Adrenal gland (tissue), 5 donors: ENCODE data around the gene MYO1E.

Experiments used
- POLR2A ChIP-seq, 2 donors: fragments of 450-650 bp; IDR thresholded peaks; one replicate each; pipeline ENCODE4 v1.6.1; 2017; ENCODE audit warnings: antibody characterized with exemption in 2 of 2, mild to moderate bottlenecking in 2 of 2, moderate library complexity in 1 of 2
- TF ChIP-seq, protein P1 (sequence below), 6 experiments: fragments of 450-650 bp in 4 of 6; fragments of 200-600 bp in 2 of 6; sonication (generic) in 1 of 6; IDR thresholded peaks; 1 replicate in 5 of 6; 2 replicates in 1 of 6; pipeline versions ENCODE4 v1.5.1 to v1.8.0; 2016 to 2021; ENCODE audit warnings: antibody characterized with exemption in 6 of 6, mild to moderate bottlenecking in 2 of 6, moderate library complexity in 1 of 6
- donor health status: DM: no; HTN: no; CAD: no.

DNA sequence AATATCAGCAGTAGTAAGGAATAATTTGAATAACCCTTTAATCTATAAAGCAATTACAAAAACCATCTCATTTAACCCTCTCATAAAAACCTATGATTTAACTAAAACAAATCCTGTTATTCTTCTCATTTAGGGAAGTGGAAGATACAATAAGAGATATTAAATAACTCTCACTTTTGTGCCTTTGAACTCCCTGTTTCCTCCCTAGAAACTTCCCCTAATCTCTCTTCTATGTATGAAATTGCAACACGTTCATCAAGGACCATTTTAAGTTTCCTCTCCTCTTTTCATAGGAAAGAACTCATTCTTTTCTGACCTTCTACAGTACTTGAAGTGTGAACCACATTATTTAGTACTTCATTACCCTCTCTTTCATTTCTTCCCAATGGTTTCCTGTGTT lies 46.5 kb upstream of the MYO1E start:
- TF ChIP-seq, protein P1, sequence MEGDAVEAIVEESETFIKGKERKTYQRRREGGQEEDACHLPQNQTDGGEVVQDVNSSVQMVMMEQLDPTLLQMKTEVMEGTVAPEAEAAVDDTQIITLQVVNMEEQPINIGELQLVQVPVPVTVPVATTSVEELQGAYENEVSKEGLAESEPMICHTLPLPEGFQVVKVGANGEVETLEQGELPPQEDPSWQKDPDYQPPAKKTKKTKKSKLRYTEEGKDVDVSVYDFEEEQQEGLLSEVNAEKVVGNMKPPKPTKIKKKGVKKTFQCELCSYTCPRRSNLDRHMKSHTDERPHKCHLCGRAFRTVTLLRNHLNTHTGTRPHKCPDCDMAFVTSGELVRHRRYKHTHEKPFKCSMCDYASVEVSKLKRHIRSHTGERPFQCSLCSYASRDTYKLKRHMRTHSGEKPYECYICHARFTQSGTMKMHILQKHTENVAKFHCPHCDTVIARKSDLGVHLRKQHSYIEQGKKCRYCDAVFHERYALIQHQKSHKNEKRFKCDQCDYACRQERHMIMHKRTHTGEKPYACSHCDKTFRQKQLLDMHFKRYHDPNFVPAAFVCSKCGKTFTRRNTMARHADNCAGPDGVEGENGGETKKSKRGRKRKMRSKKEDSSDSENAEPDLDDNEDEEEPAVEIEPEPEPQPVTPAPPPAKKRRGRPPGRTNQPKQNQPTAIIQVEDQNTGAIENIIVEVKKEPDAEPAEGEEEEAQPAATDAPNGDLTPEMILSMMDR (IDR thresholded peaks at IDR 0.05), result no peak
- TF ChIP-seq POLR2A (IDR thresholded peaks at IDR 0.05), result no peak
